Measurements from ENCODE around the gene CASZ1.

- TF ChIP-seq CTCF (IDR thresholded peaks at IDR 0.05) (no peak), POLR2A (IDR thresholded peaks at IDR 0.05) (no peak)
Observed at GRCh38 chr1:10829965-10830515, 33.6 kb upstream of the CASZ1 start.
